Pons (tissue), 1 donor: ENCODE measurements around the gene SYNE2.

Experiments used
- DNase-seq: peaks from one replicate; pipeline ENCODE4 v3.0.0-alpha.2; 2016; ENCODE audit warnings: low spot score

SYNE2 gene

DNA sequence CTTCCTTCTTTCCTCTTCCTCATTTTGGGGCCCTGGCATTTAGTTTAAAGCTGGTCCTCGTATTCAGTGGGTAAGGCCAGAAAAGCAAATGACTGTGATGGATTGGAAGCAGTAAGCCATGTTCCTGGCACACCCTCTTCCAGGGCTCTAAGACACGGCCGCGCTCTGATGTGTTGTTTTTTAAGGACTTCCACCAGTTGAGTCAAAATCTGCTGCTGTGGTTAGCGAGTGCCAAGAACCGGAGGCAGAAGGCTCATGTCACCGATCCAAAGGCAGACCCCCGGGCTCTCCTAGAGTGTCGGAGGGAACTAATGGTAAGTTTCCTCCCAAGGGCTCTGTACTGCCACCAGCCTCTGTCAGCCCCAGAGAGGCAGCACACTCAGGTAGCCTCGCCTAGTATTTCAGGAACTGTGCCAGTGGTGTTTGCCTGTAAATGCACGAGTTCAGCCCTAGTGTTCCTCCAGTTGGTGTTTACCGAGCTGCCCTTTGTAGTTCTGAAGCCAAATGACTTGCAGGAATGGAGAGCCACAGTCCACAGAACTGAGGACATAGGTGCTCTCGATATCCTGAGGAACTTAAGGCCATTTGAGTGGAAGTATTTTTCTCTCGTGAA is 368.7 kb downstream of the SYNE2 start:
- no peak for DNase-seq

DNA sequence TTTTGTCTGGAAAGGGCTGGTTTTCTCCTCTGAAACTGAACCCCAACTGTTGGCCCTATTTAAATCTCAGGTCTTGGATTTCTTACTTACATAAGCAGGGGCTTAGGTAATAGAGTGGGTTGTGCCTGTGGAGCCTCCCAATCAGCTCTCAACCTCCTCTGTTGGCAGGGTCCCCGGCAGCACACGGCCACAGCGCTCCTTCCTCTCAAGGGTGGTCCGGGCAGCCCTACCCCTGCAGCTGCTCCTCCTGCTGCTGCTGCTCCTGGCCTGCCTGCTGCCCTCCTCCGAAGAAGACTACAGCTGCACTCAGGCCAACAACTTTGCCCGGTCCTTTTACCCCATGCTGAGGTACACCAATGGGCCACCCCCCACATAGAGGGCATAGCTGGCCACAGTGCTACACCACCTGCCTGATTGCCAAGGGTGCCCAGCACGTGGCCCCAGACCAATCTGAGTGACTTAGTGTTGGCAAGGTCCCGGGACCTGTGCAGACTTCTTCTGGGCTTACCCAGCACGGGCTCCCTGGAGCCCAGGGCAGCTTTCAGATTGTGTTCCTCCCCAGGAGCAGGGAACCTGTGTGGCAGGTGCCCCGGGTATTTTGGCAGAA is 372.4 kb downstream of the SYNE2 start:
- no peak for DNase-seq

DNA sequence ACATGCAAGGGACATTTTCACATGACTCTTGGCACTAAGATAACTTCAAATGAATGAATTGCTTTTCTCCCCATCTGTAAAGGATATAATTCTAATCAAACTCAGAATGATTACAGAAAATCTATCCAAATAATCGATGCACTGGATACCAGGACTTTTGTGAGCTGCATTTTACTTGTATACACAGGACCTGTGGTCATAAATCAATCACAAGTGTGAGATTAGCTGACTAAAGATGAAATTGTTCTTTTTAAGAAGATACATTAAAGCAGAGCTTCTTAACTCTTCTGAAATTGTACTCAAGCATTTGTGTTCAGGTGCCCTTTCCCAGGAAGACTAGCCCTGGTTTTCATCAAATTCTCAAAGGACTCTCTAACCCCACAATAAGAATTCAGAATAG is 375.1 kb downstream of the SYNE2 start:
- no peak for DNase-seq

DNA sequence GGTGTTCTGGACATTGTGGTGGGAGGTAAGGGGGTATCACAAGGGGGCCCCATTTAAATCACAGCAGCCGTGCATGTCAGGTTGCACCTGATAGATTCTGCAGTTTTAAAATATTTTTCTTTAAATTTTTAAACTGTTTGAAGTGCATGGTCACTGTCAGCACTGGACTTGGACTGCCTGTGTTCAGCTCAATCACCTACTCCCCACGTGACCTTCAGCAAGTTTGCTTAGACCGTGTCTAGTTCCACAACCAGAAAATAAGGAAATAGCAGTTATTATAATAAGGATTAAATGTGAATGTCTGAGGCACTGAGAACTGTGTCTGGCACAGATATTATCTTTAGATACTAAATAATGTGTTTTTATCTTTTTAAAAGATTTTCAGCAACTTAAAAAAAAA is 376.7 kb downstream of the SYNE2 start:
- no peak for DNase-seq

DNA sequence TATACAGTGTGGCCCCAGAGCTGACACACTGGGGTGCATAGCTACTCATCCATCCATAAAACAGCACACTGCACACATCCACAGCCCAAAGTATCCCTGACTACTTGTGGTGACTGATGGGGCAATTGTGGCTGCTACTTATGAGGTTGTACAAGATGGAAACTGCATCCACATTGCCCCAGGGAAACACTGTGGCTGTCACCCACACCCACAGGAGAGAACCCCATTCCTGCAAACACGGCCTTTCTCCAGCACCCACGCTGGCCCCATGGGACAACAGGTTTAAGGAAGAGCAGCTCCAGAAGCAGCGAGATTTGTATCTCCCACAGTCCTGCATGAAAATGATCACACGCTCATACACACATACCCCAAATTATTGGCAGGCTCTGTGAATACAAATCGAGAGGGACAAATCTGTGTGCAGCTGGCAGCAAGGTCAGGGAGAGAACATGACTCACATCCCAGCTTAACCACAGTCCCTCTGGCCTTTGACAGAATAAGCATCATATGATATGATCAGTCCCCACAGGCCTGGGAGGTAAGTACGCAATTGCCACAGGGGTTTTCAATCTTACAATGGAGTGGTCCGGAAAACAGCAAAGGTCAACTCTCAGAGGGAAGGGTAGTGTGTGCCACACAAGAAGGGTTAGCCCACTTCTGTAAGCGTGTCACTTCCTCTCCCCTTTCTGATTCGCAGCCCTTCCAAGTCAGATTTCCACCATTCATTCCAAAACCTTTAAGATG is 379.5 kb downstream of the SYNE2 start:
- DNase-seq: no peak

DNA sequence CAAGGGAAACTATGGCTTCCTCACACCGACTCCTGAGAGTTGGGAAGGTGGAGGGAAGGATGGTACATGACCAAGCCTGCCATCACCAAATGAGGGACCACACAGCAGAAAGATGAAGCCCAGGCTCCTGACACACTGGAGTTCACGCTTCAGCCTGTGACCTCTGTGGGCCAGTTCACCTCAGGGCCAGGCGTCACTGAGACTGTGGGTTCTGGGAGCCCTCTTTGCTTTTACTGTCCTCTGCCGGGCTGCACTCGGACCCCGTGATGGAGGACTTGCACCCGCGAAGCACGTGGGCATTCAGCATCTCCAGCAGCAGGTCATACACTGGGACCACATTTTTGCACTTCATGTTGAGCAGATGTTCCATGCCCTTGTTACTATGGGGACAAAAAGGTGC is 380.1 kb downstream of the SYNE2 start:
- no peak for DNase-seq

DNA sequence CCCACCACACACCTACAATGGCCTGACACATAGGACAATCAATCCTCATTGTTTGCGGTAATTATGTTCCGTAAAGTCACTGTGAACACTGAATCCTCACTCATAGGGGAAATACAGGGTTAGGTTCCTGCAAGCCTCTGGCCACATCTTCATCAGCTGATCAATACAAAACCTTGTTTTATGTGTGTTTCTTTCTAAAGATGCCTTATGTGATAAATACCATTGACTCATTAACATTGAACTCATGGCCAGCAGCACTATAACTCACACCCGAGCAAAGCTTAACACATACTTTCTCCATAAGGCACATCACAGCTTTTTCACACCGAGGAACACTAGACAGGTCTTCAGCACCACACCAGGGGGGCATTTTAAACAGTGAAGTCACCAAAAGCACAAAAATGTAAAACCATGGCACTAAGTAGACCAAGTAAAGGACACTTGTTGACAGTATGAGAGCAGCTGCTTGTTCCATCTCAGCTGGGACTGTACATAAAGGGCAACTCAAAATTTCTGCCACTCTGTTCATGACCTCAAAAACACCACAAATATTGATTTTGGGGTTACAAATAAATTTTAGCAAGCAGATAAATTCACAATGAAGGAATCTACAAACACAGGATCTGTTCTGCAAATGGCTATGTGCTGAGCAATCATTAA is 380.9 kb downstream of the SYNE2 start:
- DNase-seq: no peak

DNA sequence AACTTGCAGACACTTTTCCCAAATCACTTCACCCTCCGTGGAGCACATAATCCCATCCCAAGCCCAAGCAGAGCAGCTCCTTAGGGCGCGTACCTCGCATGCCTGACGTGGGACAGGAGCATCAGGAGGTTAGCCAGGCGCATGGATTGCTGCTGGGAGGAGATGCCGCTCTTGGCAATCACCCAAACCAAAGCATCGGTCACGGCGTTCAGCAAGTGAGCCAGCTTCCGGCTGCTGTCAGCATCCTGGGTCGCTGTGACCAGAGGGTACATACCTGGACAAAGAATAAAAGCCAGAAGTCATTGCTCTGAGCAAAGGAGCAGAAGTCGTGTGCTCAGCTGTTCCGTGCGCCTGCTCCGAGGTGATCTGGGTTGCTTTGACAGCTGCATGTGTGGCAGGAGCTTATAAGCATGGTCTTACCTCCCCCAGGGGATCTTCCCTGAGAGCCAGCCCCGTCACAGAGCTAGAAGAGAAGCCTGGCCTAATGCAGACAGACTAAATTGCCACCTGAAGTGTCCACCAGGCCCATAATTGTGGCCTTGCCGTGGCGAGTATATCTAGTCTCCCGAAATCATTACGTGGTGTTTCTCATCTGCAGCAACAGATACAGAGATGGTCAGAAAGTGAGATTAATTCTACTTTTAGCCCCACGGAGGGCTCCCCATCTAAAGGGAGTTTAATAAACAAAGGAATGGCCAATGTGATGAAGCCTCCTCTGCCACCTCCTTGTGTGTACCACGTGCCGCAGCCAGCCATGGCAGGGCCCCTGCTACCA is 382.3 kb downstream of the SYNE2 start:
- DNase-seq: no peak

DNA sequence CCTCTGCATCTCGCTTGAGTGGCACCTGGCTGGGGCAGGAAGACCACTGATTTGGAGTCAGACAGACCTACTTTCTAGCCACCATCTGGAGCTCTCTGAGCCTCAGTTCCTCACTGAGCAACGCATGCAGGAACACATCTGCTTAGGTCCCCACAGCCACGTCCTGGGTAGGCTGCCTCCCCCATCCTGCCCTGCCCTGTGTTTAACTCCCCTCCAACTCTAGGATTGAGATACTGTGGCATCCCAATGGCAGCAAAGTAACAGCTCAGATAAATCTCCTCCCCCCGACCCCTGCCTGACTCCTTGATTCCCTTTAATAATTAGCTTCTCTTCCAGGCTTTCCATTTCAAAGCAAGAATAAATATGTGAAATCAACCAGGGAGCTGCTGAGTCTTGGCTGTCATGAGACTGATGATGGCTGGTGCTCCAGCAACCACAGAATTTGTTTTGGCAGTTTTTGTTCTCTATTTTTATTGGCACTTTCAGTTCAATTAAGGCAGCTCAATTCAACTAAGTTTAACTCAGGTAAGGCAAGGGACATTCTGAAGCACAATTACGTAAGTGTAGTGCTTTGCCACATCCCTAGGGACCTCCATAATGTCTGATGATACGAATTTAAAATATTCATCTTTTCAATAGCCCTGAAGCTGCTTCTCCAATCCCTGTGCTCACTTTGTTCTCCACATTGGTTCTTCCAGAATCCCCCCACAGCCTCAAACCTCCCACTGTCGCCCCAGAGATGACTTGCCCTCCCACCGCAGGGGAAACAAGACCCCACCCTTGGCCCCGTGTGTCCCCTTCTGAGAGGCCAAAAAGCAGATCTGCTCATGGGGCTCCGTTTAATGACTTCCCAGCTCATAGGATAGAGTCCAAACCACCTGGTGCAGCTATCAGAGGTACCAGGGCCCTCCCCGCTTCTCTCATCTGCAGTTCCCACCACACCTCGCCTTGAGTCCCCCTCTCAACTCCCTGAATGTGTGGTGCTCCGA is 383.1 kb downstream of the SYNE2 start:
- DNase-seq: no peak

DNA sequence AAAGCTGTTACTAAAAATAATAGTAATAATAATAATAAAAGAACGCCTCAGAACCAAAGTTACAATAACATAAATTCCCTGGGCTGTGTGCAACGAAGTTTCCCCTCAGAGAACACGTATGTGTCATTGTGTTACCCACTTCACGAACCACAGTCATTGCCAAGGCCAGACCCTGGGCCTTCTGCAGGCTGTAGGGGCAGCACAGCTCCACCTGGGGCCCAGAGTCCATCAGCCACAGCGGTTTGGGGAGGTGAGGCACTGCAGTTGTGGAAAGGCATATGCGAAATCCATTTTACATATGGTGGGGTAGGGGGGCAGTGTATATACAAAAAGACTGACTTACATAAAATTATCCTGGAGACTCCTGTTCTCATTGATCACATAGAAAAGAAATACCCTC is 385.2 kb downstream of the SYNE2 start:
- no peak for DNase-seq

DNA sequence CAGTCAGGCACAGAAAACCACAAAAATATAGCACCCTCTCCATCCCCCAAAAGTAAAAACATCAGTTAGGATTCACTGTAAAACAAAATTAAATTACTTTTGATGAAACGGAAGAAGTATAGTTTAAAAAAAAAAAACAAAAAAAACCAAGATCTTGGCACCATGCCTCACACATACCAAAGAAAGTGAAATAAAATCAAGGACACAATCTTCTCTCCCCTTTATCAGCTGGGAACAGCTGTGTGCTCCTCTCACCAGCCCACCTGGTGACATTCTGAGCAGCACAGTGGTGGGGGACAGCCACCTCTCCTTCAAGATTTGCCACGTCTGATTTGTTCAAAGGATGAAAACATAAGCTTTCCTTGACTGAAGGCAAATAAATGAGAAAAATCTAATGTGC is 385.8 kb downstream of the SYNE2 start:
- DNase-seq: no peak

DNA sequence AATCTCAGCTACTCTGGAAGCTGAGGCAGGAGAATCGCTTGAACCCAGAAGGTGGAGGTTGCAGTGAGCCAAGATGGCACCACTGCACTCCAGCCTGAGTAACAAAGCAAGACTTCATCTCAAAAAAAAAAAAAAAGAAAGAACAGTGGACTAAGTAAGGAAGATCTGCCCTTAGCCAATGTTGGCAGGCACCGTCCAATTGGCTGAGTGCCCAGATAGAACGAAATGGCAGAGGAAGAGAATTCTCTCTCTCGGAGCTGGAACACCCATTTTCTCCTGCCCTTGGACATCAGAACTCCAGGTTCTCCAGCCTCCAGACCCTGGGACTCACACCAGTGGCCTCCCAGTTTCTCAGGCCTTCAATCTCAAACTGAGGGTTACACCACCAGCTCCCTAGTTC is 391.5 kb downstream of the SYNE2 start:
- DNase-seq: no peak

DNA sequence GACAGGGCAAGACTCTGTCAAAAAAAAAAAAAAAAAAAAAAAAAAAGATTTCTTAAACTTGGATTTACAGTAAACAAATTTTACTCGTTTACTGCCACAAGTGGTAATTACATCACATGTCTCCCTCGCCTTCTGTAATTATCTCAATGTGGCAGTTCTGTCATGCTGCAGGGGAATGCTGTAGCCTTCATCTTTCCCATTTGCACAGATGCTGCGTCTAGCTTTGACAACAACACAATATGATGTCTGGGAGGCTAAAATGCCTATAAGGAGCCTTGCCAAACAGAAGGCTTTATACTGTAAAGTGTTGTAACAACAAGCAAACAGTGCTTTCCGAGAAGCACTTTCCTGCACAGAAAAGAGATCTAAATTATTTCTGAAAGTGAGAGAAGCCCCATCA is 392.7 kb downstream of the SYNE2 start:
- no peak for DNase-seq

DNA sequence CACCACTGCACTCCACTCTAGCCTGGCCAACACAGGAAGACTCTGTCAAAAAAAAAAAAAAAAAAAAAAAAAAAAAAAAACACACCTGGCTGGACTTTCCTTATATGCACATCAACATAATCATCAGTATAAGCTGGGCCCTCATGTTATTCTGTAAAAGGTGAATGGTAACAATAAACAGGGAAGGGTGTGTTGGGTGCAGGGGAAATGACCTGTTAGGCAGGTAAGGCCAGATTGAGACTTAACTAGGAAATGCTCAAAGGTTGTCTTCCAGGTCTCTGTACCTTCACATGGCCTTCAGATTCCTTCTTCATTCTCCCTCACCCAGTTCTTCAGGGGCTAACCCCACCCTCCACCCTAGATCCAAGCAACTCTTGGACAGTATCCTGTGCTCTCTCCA is 393.9 kb downstream of the SYNE2 start:
- DNase-seq: no peak

DNA sequence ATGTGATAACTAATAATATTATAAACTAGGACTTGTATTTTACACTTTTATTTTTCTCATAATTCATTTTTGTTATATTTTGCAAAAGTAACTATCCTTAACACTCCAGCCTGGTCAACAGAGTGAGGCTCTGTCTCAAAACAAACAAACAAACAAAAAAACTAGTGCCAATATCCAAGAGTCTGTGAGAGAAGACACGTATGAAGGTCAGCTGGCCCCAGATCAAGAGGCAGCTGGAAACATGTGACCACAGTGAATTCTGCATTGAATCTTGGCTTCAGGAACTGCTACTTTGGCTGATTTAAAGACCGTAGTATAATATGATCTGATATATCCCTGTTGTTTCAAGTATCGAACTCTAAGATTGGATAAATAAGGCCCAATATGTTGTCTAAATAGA is 394.4 kb downstream of the SYNE2 start:
- no peak for DNase-seq

DNA sequence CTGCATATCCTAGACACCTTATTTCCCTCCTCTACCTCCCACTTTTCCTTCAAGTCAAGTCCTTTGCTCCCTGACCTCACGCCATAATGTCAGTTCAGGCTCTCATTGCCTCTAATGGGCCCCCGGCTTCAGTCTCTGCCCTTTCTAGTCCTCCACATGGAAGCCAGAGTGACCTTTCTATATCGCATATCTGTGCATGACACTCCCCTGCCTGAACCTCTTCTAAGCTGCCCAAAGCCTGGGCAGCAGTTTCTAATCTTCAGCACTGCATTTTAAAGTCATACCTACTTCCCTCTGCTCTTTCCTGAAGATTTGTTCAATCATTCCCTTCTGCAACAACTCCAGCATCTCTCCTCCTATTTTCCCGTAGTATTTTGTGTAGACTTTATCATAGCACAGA is 395.9 kb downstream of the SYNE2 start:
- no peak for DNase-seq

DNA sequence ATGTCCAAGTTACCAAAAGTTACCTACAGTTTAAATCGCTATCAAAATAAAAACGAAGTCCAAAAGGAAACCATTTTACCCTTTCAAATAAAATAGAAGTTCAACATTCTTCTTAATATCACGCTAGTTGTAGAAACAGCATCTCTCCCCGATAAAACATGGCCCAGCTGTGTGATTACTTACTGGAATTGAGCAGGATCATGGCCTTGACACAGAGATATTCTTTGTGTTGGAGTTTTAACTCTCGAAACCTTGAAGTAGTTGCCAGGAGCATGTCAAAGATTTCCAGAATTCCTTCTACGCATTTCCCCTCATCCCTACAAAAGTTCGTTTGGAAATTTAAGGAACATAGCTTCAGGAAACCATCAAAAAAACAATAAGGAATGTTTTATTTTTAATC is 396.6 kb downstream of the SYNE2 start:
- no peak for DNase-seq

DNA sequence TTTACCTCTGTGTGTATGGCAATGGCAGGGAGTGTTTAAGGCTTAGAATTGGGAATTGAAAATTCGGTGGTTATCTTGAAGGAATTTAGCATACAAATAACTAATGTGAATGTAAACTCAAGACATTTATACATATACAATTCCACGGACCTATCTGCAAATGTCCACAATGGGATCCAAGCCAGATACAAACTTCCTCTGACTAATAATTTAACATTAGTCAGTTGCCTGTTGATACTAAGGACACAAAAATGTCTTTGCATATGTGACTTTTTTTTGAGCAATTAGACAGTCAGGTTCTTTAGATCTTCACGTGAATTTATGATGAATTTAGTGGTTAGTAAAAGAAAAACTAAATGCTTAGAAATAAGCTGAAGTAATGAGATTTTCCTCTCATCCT is 400.9 kb downstream of the SYNE2 start:
- no peak for DNase-seq

DNA sequence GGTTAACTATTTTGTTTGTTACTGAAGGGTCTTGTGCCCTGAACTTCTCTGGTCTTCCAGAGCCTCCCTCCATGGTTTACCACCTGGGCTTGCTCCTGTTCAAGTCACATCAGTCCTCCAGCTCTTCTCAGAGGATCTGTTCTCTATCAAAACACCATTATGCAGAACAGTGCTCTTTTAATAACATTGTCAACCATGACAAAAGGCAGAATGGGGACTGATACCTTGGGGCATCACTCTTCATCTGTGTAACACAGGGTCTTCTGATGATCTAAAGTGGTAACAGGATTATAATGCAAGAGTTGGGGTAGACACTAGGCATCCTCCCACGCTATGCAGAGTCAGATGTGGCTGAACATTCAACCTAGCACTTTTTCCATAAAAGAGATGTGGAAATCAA is 403.0 kb downstream of the SYNE2 start:
- no peak for DNase-seq

DNA sequence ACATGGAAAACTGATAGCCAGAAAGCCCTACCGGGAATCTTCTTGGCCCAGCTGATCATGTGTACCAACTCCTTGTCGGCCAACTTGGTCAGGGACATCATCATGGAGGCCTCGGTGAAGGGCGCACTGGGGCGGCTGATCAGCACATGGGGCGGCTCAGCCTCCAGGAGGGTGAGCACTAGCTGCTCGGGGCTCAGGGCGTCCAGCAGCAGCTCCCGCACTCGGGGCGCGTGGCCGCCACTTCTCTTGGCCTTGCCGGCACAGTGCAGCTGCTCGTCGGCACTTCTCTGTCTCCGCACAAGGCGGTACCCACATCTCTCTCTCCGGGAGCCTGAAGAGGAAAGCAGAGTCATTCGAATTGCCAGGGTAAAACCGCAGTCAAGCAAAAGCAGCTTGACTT is 407.6 kb downstream of the SYNE2 start:
- DNase-seq: no peak

DNA sequence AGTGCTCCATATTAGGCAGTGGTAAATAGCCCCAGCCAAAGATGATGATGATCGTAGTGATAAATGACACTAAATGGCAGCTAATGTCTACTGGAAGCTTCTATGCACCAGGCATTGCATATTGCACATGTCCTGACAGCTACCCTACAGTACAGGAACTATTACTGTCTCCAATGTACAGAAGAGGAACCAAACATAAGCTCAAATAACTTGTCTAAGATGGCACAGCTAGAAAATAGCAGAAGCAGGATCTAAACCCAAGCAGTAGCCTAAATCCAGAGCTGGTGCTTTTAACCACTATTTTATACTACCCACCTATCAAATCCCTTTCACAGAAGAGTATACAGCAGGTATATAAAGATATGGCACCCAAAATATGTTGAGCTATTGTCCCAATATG is 412.4 kb downstream of the SYNE2 start:
- DNase-seq: no peak
